Measurements from ENCODE around the gene PKN3. TPM values are rescaled to one million over a fixed set of nuclear protein-coding genes. Genes with fewer than 3 reads are reported as not detected.
A peak's percentile ranks its signal among the peaks of the same experiment; 100 is the strongest.

Gene PKN3
- total and polyA plus RNA-seq, 2 of the 13 experiments (the other 11 are each of a cell fraction or from before 2014, with no cell fraction given) = 10.5 to 13.2 TPM

- TF ChIP-seq ZNF749 (CRISPR knock-in tag; IDR thresholded peaks at IDR 0.05; ENCODE audit: borderline replicate concordance) = 0 out of 2 replicates have a peak, but pooled peaks have one; percentile 11
- TF ChIP-seq IRF9 (CRISPR knock-in tag; IDR thresholded peaks at IDR 0.05; ENCODE audit: borderline replicate concordance) = no peak
- no peak for TF ChIP-seq ATAD3A (CRISPR knock-in tag; IDR thresholded peaks at IDR 0.05)
- peak; percentile 7; the same call in 1 of the 2 replicates for TF ChIP-seq RXRB (CRISPR knock-in tag; IDR thresholded peaks at IDR 0.05; ENCODE audit: borderline replicate concordance)
- TF ChIP-seq ZNF768 (CRISPR knock-in tag; IDR thresholded peaks at IDR 0.05) = no peak; the same call in 1 of the 2 replicates
- TF ChIP-seq ZFYVE20 (CRISPR knock-in tag; IDR thresholded peaks at IDR 0.05; ENCODE audit: borderline replicate concordance, low read depth) = no peak
- TF ChIP-seq, protein P1, sequence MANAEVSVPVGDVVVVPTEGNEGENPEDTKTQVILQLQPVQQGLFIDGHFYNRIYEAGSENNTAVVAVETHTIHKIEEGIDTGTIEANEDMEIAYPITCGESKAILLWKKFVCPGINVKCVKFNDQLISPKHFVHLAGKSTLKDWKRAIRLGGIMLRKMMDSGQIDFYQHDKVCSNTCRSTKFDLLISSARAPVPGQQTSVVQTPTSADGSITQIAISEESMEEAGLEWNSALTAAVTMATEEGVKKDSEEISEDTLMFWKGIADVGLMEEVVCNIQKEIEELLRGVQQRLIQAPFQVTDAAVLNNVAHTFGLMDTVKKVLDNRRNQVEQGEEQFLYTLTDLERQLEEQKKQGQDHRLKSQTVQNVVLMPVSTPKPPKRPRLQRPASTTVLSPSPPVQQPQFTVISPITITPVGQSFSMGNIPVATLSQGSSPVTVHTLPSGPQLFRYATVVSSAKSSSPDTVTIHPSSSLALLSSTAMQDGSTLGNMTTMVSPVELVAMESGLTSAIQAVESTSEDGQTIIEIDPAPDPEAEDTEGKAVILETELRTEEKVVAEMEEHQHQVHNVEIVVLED (CRISPR knock-in tag; IDR thresholded peaks at IDR 0.05; ENCODE audit: borderline replicate concordance) = peak; percentile 70
- no peak for TF ChIP-seq NCOR1 (IDR thresholded peaks at IDR 0.05; ENCODE audit: borderline replicate concordance, low read length)
- TF ChIP-seq CAMTA2 (CRISPR knock-in tag; IDR thresholded peaks at IDR 0.05; ENCODE audit: borderline replicate concordance) = no peak
- peak; percentile 31; the same call in 1 of the 2 replicates for TF ChIP-seq KDM5A (IDR thresholded peaks at IDR 0.05; ENCODE audit: borderline replicate concordance, low read length)
- peak; percentile 35; the same call in 1 of the 2 replicates for TF ChIP-seq GATAD2A (CRISPR knock-in tag; IDR thresholded peaks at IDR 0.05)
- TF ChIP-seq, protein P2, sequence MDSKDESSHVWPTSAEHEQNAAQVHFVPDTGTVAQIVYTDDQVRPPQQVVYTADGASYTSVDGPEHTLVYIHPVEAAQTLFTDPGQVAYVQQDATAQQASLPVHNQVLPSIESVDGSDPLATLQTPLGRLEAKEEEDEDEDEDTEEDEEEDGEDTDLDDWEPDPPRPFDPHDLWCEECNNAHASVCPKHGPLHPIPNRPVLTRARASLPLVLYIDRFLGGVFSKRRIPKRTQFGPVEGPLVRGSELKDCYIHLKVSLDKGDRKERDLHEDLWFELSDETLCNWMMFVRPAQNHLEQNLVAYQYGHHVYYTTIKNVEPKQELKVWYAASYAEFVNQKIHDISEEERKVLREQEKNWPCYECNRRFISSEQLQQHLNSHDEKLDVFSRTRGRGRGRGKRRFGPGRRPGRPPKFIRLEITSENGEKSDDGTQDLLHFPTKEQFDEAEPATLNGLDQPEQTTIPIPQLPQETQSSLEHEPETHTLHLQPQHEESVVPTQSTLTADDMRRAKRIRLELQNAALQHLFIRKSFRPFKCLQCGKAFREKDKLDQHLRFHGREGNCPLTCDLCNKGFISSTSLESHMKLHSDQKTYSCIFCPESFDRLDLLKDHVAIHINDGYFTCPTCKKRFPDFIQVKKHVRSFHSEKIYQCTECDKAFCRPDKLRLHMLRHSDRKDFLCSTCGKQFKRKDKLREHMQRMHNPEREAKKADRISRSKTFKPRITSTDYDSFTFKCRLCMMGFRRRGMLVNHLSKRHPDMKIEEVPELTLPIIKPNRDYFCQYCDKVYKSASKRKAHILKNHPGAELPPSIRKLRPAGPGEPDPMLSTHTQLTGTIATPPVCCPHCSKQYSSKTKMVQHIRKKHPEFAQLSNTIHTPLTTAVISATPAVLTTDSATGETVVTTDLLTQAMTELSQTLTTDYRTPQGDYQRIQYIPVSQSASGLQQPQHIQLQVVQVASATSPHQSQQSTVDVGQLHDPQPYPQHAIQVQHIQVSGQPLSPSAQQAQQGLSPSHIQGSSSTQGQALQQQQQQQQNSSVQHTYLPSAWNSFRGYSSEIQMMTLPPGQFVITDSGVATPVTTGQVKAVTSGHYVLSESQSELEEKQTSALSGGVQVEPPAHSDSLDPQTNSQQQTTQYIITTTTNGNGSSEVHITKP (CRISPR knock-in tag; IDR thresholded peaks at IDR 0.05; ENCODE audit: low read depth) = peak; percentile 59; the same call in 1 of the 2 replicates
- 0 out of 2 replicates have a peak, but pooled peaks have one; percentile 37 for TF ChIP-seq ZNF446 (CRISPR knock-in tag; IDR thresholded peaks at IDR 0.05)
- TF ChIP-seq ZNF274 (CRISPR knock-in tag; IDR thresholded peaks at IDR 0.05) = peak; percentile 64; the same call in 1 of the 2 replicates
- no peak for TF ChIP-seq TEAD2 (CRISPR knock-in tag; IDR thresholded peaks at IDR 0.05)
- TF ChIP-seq, protein P3, sequence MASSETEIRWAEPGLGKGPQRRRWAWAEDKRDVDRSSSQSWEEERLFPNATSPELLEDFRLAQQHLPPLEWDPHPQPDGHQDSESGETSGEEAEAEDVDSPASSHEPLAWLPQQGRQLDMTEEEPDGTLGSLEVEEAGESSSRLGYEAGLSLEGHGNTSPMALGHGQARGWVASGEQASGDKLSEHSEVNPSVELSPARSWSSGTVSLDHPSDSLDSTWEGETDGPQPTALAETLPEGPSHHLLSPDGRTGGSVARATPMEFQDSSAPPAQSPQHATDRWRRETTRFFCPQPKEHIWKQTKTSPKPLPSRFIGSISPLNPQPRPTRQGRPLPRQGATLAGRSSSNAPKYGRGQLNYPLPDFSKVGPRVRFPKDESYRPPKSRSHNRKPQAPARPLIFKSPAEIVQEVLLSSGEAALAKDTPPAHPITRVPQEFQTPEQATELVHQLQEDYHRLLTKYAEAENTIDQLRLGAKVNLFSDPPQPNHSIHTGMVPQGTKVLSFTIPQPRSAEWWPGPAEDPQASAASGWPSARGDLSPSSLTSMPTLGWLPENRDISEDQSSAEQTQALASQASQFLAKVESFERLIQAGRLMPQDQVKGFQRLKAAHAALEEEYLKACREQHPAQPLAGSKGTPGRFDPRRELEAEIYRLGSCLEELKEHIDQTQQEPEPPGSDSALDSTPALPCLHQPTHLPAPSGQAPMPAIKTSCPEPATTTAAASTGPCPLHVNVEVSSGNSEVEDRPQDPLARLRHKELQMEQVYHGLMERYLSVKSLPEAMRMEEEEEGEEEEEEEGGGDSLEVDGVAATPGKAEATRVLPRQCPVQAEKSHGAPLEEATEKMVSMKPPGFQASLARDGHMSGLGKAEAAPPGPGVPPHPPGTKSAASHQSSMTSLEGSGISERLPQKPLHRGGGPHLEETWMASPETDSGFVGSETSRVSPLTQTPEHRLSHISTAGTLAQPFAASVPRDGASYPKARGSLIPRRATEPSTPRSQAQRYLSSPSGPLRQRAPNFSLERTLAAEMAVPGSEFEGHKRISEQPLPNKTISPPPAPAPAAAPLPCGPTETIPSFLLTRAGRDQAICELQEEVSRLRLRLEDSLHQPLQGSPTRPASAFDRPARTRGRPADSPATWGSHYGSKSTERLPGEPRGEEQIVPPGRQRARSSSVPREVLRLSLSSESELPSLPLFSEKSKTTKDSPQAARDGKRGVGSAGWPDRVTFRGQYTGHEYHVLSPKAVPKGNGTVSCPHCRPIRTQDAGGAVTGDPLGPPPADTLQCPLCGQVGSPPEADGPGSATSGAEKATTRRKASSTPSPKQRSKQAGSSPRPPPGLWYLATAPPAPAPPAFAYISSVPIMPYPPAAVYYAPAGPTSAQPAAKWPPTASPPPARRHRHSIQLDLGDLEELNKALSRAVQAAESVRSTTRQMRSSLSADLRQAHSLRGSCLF (CRISPR knock-in tag; IDR thresholded peaks at IDR 0.05; ENCODE audit: borderline replicate concordance) = no peak
- TF ChIP-seq ESRRA (CRISPR knock-in tag; IDR thresholded peaks at IDR 0.05; ENCODE audit: low read depth) = peak; percentile 30; the same call in 1 of the 2 replicates
Observed at GRCh38 chr9:128688501-128689292, 13.6 kb upstream of the PKN3 start, which contains the start of gene SET (continued).
